Upper lobe of left lung (tissue), 6 donors: ENCODE measurements around the gene POU2F2. TPM values are rescaled to one million over a fixed set of nuclear protein-coding genes. Genes with fewer than 3 reads are reported as not detected.

Source experiments
- ATAC-seq, 2 donors: fragments of 200-7000 bp; cut with Tn5 transposase; one replicate each; pipeline ENCODE4 v1.9.1; 2022; ENCODE audit warnings: mild to moderate bottlenecking in 2 of 2, moderate library complexity in 2 of 2; ENCODE audit not compliant: low FRiP score in 2 of 2
- DNase-seq, 2 donors: peaks; one replicate each; pipeline ENCODE4 v3.0.0-alpha.2; 2019 to 2020
- H3K27ac ChIP-seq, 4 donors: fragments of 200-600 bp; sonication (generic); one replicate each; pipeline ENCODE4 v1.5.1; 2016 to 2019
- H3K27me3 ChIP-seq, 4 donors: fragments of 200-600 bp; sonication (generic); one replicate each; pipeline ENCODE4 v1.5.1; 2017 to 2019
- H3K36me3 ChIP-seq, 4 donors: fragments of 200-600 bp; sonication (generic); one replicate each; pipeline ENCODE4 v1.5.1; 2016 to 2019
- H3K4me1 ChIP-seq, 4 donors: fragments of 200-600 bp; sonication (generic); one replicate each; pipeline ENCODE4 v1.5.1; 2018 to 2019
- H3K4me3 ChIP-seq, 4 donors: fragments of 200-600 bp; sonication (generic); one replicate each; pipeline ENCODE4 v1.5.1; 2017 to 2019; ENCODE audit warnings: mild to moderate bottlenecking in 2 of 4, moderate library complexity in 1 of 4
- H3K9me3 ChIP-seq, 4 donors: fragments of 200-600 bp; sonication (generic); one replicate each; pipeline ENCODE4 v1.5.1; 2018 to 2019
- EP300 ChIP-seq, 4 donors: sonication (generic); formaldehyde crosslinking; IDR thresholded peaks; one replicate each; pipeline ENCODE4 v1.5.1; 2017; ENCODE audit warnings: antibody characterized with exemption in 4 of 4, control low read depth in 2 of 4
- POLR2A ChIP-seq, 4 donors: fragments of 450-650 bp; IDR thresholded peaks; one replicate each; pipeline ENCODE4 v1.5.1; 2016 to 2017; ENCODE audit warnings: antibody characterized with exemption in 4 of 4, mild to moderate bottlenecking in 2 of 4
- POLR2AphosphoS5 ChIP-seq, 2 donors: sonication (generic); formaldehyde crosslinking; IDR thresholded peaks; one replicate each; pipeline ENCODE4 v1.5.1; 2017; ENCODE audit warnings: antibody characterized with exemption in 2 of 2
- WGBS, 2 donors: methylation state at CpG; one replicate each; pipeline ENCODE4 v1.1.5; 2017 to 2018; 5-methylcytosine and 5-hydroxymethylcytosine counted together
- total RNA-seq, 6 donors: library from RNA; depleted of rRNA in 4 of 6; stranded (reverse); fragments of >200 nt in 4 of 6; gene quantifications; one replicate each; pipeline versions ENCODE4 v1.1.0 to v1.2.1, GENCODE V29; 2016 to 2021
- TF ChIP-seq, protein P1 (sequence below), 6 experiments: fragments of 450-650 bp in 4 of 6; fragments of 200-600 bp in 2 of 6; sonication (generic) in 2 of 6; IDR thresholded peaks; one replicate each; pipeline ENCODE4 v1.5.1; 2016 to 2019; ENCODE audit warnings: antibody characterized with exemption in 6 of 6
- donor health status: DM: no; HTN: no; CAD: no; lungs with moderate emphysema.
- donor health status: DM: no; HTN: yes; CAD: no; lungs with severe emphysema.

Gene POU2F2
- total RNA-seq, 6 donors from 2014 or later, result 1.3 to 12.0 (median 5.0) TPM

DNA sequence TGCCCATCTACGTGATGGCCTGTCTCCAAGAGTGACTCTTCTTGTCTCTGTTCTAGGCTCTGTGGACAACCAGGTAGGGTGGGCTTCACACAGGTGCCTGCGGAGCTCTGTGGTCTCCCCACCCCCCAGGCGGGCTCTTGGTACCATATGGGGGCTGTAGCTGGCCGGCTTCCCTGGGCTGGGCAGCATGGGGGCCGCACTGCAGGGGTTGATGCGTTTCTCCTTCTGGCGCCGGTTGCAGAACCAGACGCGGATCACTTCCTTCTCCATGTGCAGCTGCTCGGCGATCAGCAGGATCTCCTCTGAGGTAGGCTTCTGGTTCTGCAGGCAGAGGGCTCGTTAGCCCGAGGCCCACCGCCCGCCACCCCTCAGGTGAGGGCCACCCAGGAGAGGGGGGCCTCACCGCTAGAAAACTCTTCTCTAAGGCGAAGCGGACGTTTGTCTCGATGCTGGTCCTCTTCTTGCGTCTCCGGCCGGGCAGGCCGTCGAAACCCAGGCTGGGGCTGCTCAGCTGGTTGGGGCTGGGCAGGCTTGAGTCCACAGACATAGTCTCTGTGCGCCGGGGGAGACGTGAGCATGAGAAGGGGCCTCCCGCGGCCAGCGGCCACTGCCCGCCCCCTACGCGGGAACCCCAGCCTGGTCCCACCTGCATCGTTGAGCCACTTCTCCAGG is 37.0 kb downstream of the POU2F2 start:
- Histone ChIP-seq H3K36me3 (no peaks in the 10 kb centered on the region), H3K9me3 (no peaks in the 10 kb centered on the region), H3K27ac (no peak overlapping the region), H3K27me3 (peaks cover 0 to 3% (median 0%) of the 10 kb centered on the region in 4 donors), H3K4me3 (no peak overlapping the region), H3K4me1 (peaks cover 0 to 12% (median 0%) of the 10 kb centered on the region in 4 donors)
- peak in 1 of 2 donors; percentile 76 for DNase-seq
- ATAC-seq, result no peak
- TF ChIP-seq EP300 (IDR thresholded peaks at IDR 0.05) (no peak), POLR2AphosphoS5 (IDR thresholded peaks at IDR 0.05) (no peak), POLR2A (IDR thresholded peaks at IDR 0.05) (no peak)
- TF ChIP-seq, protein P1, sequence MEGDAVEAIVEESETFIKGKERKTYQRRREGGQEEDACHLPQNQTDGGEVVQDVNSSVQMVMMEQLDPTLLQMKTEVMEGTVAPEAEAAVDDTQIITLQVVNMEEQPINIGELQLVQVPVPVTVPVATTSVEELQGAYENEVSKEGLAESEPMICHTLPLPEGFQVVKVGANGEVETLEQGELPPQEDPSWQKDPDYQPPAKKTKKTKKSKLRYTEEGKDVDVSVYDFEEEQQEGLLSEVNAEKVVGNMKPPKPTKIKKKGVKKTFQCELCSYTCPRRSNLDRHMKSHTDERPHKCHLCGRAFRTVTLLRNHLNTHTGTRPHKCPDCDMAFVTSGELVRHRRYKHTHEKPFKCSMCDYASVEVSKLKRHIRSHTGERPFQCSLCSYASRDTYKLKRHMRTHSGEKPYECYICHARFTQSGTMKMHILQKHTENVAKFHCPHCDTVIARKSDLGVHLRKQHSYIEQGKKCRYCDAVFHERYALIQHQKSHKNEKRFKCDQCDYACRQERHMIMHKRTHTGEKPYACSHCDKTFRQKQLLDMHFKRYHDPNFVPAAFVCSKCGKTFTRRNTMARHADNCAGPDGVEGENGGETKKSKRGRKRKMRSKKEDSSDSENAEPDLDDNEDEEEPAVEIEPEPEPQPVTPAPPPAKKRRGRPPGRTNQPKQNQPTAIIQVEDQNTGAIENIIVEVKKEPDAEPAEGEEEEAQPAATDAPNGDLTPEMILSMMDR (IDR thresholded peaks at IDR 0.05), result no peak
- WGBS, 2 donors, result 87 to 100% methylated on average over 1 to 35 of the region's 36 CpGs

DNA sequence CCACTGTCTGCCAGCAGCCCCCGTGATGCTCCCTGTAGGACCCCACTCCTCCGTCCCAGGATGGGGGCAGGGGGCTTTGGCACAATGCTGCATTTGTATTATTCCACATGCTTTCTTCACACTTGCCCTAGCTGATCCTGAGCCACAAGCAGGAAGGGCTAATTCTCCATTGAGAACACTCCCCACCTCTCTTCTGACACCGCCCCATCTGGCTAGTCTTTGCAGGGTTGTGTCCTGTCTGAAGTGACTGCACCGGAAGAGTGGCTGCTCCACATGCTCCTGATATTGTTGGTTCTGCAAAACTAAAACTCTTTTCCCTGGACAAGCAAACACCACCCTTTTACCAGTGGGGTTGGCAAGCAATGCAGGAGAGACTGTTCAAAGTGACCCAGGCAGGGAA is 38.3 kb downstream of the POU2F2 start:
- no peak for ATAC-seq
- no peaks in the 10 kb centered on the region for H3K9me3 ChIP-seq
- H3K27ac ChIP-seq, result no peak overlapping the region
- peaks cover 0 to 12% (median 1%) of the 10 kb centered on the region in 4 donors for H3K4me1 ChIP-seq
- no peak for DNase-seq
- no peaks in the 10 kb centered on the region for H3K36me3 ChIP-seq
- 67 to 84% methylated on average over 3 to 4 of the region's 4 CpGs for WGBS, 2 donors
- TF ChIP-seq, protein P1 (IDR thresholded peaks at IDR 0.05), result no peak
- TF ChIP-seq EP300 (IDR thresholded peaks at IDR 0.05) (no peak), POLR2AphosphoS5 (IDR thresholded peaks at IDR 0.05) (no peak), POLR2A (IDR thresholded peaks at IDR 0.05) (no peak)
- H3K4me3 ChIP-seq, result no peak overlapping the region
- peaks cover 0 to 3% (median 0%) of the 10 kb centered on the region in 4 donors for H3K27me3 ChIP-seq

DNA sequence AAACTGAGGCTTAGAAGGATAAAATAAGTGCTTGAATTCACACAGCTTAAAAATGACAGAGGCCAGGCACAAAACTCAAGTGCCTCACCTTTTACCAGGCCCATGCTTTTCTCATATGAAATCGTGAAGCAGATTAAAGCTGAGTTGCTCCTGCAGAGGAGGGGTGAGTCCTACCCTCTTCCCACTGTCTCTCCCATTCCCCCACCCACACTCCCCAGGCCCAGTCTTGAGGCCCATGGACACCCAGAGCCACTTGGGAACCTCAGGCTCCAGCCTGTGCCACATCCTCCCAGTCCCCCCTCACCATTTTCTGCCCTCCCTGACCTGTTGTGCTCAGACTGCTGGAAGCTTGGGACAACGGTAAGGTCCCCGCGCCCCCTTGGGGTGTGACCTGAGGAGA is 38.7 kb downstream of the POU2F2 start:
- ATAC-seq, result no peak
- peaks cover 0 to 3% (median 0%) of the 10 kb centered on the region in 4 donors for H3K27me3 ChIP-seq
- no peaks in the 10 kb centered on the region for H3K9me3 ChIP-seq
- H3K4me1 ChIP-seq, result peaks cover 0 to 12% (median 3%) of the 10 kb centered on the region in 4 donors
- 50 to 70% methylated on average over 1 to 4 of the region's 4 CpGs for WGBS, 2 donors
- TF ChIP-seq EP300 (IDR thresholded peaks at IDR 0.05) (no peak), POLR2A (IDR thresholded peaks at IDR 0.05) (no peak), POLR2AphosphoS5 (IDR thresholded peaks at IDR 0.05) (no peak)
- TF ChIP-seq, protein P1 (IDR thresholded peaks at IDR 0.05), result no peak
- no peak overlapping the region for H3K27ac ChIP-seq
- no peak for DNase-seq
- H3K4me3 ChIP-seq, result no peak overlapping the region
- no peaks in the 10 kb centered on the region for H3K36me3 ChIP-seq

DNA sequence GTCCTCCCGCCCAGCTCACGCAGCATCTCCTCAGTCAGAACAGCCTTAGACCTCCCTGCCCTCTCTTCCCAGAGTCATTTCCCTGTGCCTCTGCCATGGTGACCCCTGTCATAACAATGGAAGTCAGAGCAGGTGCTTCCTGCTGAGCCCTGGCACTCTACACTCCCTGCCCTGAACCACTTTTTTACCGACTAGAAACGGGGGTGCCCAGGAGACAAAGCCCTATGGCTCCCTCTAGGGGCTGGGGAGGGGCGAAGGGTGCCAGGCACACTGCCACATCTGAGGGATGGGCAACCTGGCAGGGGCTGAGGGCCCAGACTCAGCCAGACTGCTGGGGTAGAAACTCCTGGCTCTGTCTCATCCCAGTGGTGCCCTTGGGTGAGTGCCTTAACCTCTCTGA is 39.9 kb downstream of the POU2F2 start:
- DNase-seq, result no peak
- H3K27me3 ChIP-seq, result peaks cover 0 to 3% (median 0%) of the 10 kb centered on the region in 4 donors
- no peaks in the 10 kb centered on the region for H3K36me3 ChIP-seq
- ATAC-seq, result peak; percentile 13 to 34
- no peak overlapping the region for H3K27ac ChIP-seq
- TF ChIP-seq, protein P1 (IDR thresholded peaks at IDR 0.05), result peak in 3 of 6 experiments; percentile 8 to 27 (median 16)
- no peak for TF ChIP-seq POLR2AphosphoS5 (IDR thresholded peaks at IDR 0.05)
- WGBS, 2 donors, result 27 to 38% methylated on average over 5 of the region's 5 CpGs
- H3K4me1 ChIP-seq, result peaks cover 0 to 12% (median 3%) of the 10 kb centered on the region in 4 donors
- no peaks in the 10 kb centered on the region for H3K9me3 ChIP-seq
- no peak overlapping the region for H3K4me3 ChIP-seq

DNA sequence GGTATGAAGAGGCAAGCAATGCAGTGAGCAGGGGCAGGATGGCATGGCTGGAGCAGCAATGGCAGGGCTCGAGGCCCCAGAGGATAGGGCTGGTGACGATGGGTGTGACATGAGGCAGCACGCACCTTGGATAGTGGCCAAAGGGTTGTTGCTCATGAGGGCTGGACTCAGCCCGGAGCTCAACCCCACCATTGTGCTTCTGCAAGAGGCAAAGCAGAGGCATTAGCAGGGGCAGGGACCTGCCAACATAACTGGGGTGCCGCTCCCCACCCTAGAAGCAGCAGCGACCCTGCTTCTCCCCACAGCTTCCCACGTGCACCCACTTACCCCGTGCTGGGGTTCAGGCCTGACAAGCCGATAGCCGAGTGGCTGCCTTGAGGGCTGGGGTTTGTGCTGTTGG is 40.5 kb downstream of the POU2F2 start:
- no peaks in the 10 kb centered on the region for H3K36me3 ChIP-seq
- peaks cover 0 to 3% (median 0%) of the 10 kb centered on the region in 4 donors for H3K27me3 ChIP-seq
- H3K4me1 ChIP-seq, result peaks cover 0 to 12% (median 3%) of the 10 kb centered on the region in 4 donors
- ATAC-seq (no peak), DNase-seq (no peak)
- no peak overlapping the region for H3K27ac ChIP-seq
- no peak overlapping the region for H3K4me3 ChIP-seq
- 54 to 60% methylated on average over 1 to 9 of the region's 10 CpGs for WGBS, 2 donors
- no peaks in the 10 kb centered on the region for H3K9me3 ChIP-seq
- TF ChIP-seq POLR2A (IDR thresholded peaks at IDR 0.05) (no peak), EP300 (IDR thresholded peaks at IDR 0.05) (no peak), POLR2AphosphoS5 (IDR thresholded peaks at IDR 0.05) (no peak)
- TF ChIP-seq, protein P1 (IDR thresholded peaks at IDR 0.05), result no peak
